ENCODE data around the gene UNC119B.

The UNC119B gene

DNA sequence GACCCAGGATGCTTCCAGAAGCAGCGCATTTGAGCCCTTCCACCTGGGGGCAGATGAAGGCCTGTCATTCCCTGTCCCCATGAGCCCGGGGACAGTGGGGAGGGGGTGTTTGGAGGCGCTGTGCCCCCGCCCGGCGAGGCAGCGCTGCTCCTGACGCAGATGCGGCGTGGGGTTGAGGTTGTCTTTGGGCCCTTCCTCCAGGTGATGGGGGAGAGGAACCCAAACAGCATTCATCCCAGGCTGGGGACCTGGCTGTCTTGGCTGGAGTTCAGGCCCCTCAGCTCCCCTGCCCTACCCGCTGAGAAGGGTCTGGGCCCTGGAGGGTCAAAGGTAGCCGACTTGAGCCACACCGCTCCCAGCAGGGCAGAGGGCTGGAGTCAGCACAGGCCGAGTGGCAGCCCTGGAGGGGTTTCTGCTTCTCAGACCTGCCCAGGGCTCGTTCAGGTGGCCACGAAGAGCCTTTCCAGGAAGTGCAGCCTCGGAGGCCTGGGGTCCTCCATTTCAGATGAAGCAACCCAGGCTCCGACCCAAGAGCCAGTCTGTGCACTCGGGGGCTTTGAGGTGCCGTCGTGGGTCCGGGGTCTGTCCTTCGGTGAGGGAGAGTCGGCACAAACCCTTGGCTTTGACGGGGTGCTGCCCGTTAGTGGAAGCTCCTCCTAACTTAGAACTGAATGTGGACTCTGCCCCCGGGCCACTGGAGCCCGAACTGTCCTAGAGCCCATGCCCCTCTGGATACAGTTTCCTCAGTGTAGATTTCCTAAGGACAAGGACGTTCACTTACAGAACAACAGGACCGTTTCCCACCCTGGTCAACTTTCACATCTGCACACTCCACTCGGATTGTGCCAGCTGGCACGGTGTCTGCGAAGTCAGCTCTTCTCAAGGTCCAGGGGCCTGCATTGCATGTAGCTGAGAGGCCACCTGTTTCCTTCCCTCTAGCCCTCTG, 31.5 kb downstream of the UNC119B start:
- DNase-seq: no peak

DNA sequence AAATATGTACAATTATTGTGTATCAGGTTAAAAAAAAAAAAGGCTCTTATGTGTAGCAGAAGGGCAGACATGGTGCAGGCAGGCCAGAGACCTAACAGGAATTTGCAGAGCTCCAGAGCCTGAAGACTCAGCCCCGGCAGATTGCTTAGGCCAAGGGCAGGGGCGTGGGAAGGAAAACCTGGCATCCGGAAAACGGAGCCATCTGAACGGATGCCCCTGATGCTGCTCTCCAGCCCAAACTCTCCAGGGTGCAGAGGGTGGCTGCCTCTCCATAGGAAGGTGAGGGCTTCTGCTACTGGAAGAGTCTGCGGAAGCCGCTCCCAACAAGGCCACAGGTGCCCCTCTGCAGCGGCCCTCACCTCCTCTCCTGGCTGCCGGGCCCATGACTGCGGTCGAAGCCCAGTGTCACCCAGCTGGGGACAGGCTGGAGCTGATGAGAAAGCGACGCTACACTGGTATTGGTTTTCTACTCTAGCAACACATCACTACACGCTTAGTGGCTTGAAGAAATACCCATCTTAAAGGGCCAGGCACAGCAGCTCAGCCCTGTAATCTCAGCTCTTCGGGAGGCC, 34.8 kb downstream of the UNC119B start:
- no peak for DNase-seq

DNA sequence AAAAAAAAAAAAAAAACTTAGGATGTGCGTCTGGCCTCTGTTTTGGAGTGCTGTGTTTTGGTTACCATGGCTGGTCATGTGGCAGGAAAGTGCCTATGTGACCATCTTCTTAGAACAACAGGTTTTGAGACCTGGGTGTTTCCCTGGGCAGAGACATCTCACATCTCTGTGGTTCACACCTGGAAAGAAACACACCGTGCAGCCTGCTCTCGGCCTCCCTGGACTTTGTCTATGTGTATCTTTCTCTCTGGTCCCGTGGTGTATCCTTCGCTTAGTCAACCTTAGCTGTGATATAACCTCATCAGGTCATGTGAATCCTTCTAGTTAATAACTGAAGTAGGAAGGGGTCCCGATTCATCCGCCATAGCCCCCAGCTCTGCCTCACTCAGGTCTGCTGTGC, 38.0 kb downstream of the UNC119B start:
- no peak for DNase-seq

DNA sequence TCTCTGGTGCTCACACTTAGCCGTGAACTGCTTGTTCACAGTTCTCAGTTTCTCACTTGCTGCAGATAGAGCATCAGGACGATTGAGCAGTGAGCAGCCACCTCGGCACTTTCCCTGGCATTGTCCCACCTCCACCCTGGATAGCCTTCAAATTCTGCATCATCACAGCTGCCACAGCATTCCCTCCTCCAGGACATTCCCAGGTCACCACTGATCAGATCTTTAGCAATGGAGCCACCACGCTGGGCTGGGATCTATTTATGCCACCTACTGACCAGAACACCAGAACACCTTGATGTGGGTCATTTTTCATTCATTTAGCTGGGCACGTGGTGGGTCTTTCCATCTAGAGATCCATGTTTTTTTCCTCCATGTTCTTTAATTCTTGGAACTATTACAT, 39.0 kb downstream of the UNC119B start:
- DNase-seq: no peak

DNA sequence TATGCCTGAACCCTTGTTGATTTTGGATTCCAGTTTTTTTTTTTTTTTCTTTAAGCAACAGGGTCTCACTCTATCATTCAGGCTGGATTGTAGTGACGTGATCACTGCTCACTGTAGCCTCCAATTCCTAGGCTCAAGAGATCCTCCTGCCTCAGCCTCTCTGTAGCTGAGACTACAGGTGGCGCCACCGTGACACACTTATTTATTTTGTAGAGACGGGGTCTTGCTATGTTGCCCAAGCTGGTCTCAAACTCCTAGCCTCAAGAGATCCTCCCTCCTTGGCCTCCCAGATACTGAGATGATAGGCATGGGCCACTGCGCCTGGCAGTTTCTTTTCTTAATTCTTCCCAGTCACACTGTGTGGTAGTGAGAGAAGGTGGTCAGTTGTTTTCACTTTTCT, 40.5 kb downstream of the UNC119B start:
- no peak for DNase-seq

DNA sequence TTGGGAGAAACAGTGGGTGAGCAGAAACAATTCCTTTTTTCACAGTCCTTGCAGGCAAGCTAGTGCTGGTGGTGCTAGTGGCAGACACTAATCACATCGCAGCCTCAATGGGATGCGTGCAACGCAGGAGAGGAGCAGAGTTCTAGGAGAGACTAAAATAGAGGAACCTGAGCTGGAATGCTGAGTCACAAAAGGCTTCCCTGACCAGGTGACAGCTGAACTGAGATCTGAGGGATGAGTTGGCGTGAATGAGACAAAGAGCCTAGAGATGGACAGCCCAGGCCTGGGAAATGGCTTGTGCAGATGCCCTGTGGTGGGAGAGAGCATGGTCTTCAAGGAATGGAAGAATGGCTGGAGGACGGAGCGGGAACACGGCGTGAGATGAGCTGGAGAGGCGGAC, 41.1 kb downstream of the UNC119B start:
- no peak for DNase-seq

DNA sequence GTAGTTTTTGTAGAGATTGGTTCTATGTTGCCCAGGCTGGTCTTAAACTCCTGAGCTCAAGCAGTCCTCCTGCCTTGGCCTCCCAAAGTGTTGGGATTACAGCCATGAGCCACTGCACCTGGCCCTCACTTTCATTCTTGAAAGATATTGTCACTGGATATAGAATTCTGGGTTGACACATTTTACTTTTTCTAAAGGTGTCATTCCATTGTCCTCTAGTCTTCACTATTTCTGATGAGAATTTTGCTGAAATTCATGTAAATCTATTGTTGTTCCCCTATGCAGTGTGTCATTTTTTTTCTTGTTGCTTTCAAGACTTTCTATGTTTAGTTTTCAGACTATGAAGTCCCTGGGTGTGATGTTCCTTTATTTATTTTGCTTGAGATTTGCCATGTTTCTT, 44.5 kb downstream of the UNC119B start:
- DNase-seq: no peak

DNA sequence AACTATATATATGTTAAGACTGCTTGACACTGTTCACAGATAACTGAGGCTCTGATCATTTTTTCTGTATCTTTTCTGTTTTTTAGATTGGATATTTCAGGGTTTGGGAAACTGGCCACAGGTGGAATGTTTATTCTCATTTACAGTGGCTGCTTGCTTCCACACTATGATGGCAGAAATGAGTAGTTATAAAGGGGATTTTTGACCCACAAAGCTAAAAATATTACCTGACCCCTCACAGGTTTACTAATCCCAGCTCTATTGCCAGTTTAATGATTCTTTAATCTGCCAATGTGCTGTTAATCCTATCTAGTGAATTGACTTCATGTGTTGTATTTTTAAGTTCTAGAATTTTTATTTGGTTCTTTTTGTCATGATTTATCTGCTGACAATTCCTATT, 45.0 kb downstream of the UNC119B start:
- DNase-seq: no peak

DNA sequence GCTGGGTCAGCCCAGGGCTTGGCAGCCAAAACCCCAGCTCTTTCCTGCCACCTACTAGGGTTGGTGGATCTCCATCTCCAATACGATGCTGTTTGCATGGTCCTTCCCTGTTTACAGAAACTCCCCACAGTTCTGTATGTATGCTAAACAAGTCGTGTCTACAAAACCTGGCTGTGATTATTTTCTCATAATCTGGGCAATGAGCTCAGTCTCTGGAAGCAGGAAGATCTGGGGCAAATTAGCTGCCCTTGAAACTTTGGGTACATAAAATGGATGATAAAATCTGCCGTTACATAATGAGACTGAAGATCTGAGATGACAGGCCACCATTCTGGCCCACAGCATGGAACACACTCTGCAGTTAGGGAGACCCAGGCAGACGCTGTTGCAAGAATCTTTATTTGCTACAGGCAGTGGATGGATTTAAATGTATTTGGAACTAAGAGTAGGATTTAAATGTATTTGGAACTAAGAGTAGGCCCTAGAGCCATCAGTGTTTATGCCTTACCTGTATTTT, 47.0 kb downstream of the UNC119B start:
- DNase-seq: no peak

DNA sequence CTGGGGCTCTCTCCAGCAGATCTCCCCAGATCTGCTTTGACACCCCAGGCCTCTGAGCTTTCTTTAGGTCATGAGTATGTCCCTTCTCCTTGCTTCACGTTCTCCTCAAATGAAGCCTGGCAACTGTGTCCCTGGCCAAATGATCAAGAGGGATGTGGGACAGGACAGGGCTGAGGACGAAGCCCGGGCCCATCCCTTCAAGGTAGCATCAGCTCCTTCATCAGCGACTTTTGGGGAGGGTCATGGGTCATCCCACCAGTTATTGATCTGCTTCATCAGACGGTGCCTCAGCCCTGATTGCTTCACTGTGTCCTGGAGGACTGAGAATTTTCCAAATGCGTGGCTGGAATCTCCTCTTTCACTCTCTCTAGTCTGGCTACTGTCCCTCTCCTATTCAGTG, 47.7 kb downstream of the UNC119B start:
- DNase-seq: no peak

DNA sequence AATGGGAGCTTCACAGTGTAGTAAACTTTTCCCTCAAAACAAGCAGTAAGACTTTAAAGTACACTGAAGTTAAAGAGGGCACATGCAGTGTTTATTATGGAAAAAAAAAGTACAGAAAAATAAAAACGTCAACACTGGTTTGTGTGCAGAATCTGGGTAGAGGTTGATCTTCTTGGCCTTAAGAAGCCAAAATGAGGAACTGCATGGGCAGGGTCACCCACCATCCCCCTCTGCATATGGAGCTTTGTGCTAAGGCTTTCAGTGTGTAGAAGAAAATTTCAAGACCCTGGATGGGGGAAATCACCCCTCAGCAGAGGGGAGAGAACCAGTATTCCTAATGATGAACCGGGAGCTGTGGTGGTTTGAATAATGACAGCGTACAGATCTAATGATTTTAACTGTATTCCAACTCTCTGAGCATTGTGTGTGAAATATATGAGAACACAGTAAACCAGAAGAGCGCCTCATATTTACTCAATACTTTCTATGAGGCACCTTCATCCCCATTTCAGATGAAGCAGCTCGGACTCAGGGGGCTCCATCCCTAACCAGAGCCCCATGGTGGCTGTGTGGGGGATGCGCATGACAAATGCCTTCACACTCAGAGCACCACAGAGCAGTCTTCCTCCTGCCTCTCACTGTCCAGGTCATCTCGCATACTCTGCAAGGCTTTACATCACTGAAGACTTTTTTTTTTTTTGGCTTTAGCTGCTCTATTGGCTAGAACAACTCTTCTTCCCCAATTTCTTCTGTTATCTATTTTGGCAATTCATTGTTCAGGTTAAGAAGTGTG, 48.7 kb downstream of the UNC119B start:
- no peak for DNase-seq

DNA sequence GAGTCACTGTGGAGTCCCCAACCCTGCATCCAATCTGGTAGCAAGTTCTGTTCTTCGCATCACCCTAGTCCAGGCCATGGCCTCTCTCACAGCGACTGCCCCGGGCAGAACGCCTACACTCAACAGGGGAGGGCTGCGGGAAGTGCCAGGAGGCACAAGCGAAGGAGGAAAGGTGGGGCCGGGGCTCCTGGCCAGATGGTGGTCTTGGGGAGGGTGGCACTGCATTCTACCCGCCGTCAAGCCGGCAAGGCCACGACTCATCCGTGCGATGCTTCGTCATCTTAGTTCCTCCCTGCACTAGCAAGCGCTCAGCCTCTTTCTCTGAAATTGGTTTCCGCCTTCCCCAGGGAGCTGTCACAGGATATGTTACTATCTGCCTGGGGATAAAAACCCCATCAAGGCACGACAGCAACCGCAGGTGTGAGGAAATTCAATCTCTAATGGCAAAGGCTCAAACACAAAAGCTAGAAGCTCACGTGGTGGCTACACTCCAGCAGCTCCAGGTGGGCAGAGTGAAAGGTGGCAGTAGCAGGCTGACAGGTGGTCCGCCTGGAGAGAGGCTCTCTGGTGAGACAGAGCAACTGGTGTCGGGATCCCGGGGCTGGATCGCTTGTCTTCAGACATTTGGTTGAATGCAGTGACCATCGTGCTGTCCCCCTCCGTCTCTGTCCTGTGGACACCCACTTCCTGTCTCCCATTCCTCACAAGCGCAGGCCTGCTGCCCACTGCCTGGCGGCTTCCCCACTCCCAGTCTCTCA, 49.5 kb downstream of the UNC119B start:
- no peak for DNase-seq

DNA sequence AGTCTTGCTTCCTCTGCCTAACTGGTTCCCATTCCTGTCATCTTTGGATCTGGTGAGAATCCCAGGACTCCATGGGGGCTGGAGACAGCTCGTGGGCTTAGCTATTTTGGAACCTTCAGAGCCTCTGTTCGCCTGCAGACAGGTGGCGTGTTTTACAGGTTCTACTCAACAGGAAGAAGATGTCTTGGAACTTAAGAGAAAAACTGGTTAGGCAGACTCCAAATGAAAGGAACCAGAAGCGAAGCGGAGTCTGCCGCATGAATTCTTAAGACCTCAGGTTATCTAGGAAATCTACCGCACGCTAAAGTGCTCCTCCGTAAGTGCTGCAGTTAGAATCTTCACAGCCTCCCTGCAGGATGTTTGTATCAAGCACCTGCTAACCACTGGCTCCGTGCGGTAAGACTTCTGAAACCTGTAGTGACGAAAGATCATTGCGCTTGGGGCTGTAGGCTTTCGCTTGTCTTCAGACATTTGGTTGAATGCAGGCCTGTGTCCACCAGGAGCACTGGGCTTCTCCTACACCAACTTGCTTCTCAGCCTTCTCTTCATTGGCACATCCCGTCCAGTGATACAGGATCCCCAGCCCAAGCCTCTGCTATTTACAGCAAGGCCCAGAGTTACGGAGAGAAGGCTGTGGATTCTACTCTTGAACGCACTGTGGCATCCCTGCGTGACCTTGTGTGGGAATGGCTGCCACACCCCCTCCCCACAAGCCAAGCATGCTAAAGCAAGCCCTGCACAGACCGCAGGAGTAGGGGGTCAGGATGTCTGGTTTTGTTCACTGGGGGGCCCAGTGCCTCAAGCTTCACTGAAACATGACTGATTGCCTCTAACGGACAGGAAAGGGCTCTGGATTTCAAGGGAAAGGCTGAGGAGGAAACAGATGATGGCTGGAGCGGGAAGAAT, 50.3 kb downstream of the UNC119B start:
- no peak for DNase-seq

DNA sequence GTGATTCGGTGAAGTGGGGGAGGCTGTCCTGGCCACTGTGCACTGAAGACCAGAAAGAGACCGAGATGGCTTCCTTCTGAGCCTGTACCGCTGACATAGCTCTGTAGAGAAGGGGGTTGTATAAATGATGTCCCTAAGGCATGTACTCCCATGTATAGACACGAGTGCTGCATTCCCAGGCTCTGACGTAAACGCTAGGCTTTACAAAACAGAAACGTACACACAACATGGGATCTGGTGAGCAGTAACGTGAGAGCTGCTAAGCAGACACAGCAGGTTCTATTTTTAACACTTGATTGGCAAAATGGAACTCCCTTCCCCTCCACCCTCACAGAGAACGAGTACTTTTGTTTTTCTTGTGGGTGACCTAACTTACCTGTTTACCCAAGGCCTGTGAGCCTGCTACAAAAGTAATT, 51.3 kb downstream of the UNC119B start:
- DNase-seq: no peak

DNA sequence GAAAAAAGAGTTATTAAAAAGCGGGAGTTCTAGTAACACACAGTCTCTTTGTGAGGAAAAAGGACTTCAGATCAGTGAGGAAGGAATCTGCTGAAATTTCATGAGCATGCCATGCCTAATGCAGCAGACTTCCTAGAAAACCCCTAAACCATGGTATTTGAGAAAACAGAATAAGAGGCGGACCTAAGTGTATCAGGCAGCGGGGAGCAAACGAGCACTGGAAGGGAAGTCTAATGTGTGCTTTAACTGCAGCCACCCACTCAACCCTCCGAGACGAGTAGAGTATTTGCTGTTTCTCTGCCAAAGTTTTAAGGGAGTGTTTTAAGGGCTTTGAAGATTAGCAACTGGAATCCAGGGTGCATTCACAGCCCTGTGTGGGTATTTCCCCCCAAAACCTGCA, 51.8 kb downstream of the UNC119B start:
- DNase-seq: no peak

DNA sequence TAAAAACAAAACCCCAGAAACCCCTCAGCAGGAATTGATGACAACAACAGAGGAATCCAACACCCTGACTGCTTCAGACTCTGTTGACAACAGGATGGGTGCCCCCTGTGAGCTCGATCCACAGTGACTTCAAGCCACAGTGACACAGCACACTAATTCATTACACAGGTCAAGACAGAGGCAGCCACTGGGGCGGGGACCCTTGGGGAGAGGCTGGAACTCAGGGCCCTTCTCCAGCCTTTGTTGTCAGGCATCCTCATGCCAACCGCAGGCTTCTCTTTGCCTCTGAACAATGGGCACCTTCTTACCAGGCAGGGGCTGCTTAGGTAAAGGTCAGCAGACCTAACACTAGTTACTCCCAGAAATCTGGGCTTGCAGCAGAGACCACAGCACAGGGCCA, 53.0 kb downstream of the UNC119B start:
- DNase-seq: no peak

DNA sequence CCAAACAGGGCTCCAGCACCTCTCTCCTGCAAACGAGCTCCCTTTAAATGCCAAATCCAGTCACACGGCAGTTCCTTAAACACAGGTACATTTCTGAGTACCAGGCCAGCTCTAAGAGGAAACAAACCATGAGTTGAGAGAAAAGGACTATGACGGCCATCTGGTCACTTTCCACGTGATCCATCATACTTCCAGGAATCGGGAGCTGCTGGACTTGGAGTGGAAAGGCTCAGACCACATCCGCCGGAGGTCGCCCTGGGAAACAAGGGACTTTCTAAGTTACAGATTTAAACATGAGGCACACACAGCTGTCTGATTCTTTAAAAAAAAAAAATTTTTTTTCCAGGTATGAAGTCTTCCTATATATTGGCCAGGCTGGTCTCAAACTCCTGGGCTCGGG, 54.6 kb downstream of the UNC119B start:
- DNase-seq: no peak

DNA sequence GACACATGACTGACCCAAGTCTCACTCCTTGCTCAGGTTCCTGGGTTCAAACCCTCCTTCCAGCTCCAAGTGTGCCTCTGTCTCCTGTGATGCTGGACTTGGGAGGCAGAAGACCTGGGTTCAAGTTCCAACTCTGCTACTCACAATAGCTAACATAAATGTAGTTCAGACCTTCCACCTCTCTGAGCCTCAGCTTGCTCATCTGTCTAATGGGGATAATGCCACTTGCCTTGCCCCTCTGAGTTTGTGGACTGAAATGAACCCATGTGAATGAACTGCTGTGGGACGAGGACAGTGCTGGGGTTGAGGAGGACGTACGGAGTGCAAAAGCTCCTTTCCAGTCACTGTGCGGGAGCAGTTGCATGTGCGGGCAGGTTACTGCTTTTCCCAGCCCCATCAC, 56.3 kb downstream of the UNC119B start:
- DNase-seq: no peak

DNA sequence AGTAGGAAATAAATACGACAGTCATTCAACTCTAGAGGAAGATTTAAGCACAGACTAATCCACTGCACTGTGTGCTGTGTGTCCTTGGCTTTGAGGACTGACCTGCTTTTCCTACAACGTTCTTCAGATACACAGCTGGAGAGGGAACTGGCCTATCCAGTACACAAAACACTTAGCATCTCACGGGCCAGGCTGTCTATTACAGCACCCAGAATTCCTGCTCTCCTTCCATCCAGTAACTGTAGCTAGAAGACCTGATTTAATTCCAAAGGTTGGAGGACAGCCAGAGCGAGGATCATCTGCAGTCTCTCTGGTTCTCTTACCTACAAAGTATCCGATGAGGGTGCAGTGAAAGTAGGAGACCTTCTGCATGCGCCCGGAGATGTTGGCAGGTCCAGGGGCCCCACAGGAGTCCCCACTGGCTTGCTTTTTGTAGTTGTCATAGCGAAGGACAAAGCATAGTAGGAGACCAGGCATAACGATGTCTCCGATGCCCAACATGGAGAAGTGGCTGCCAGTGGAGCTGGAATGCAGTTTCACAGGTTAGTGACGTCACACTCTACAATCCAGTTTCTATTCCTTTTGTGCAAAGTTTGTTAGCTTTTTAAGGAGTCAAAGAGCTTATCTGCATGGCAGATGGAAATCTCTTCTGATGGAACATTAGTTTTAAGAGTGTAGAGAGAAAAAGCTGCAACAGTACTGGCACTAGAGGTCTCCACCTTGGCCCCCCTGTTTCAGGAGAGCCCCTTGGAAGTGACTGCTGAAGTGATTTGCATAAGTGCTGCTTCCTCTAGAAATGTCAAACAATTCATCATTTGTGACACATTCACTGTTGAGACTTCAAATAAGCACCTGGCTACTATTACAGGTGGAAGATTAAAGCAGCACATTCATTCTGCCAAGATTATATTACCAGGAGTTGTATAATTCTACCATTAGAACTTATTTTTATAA, 57.1 kb downstream of the UNC119B start:
- DNase-seq: no peak

DNA sequence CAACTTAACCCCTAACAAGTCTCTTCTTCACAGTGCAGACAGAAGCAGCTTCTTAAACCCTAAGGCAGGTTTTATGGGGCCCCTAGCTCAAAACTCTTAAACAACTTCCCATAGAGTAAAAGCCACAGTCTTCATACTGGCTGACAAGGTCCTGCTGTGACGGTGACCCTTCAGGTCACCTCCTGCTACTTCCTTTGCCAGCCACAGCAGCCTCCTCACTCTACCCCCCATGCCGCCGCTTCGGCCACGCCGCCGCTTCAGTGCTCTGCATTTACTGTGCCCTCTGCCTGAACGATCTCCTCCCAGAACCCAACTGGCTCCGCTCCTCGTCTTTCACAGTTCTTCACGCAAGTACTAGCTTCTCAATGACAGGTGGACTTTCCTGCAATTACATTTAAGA, 60.8 kb downstream of the UNC119B start:
- no peak for DNase-seq
